Sciatic nerve (tissue), 2 donors: ENCODE data around the gene CPVL. TPM values are rescaled to one million over a fixed set of nuclear protein-coding genes. Genes with fewer than 3 reads are reported as not detected.

ENCODE experiments used
- ATAC-seq: fragments of 200-7000 bp; cut with Tn5 transposase; one replicate; pipeline ENCODE4 v1.9.1; 2020; ENCODE audit warnings: mild to moderate bottlenecking, moderate library complexity
- DNase-seq: peaks from one replicate; pipeline ENCODE4 v3.0.0-alpha.2; 2020; ENCODE audit warnings: low spot score
- intact Hi-C: fragments of 100-400 bp; cut with DNase I; formaldehyde crosslinking; loops from one replicate; pipeline ENCODE4 v1.14.2; 2022
- total RNA-seq: library from RNA; stranded (reverse); fragmentation: NEBNext Ultra II Directional; extraction: Animal tissue kit (Norgen Biotek cat#: 25700); gene quantifications from one replicate; pipeline ENCODE4 v1.2.1, GENCODE V29; 2021
- donor health status: DM: no; HTN: no; CAD: no.
- donor health status: DM: no; HTN: no; CAD: no.

The CPVL gene
- total RNA-seq = 21.5 TPM

GRCh38 chr7:29146057-29146706 is at the start of gene CPVL:
CPVL (minus strand) TSS chr7:29146537; CDS start chr7:29121061, 25,476 bp downstream.
- intact Hi-C loops = no loop called here
- ATAC-seq = peak; percentile 81
- DNase-seq = peak; percentile 73

- ATAC-seq (peak; percentile 58), DNase-seq (peak; percentile 73)
- intact Hi-C loops = no loop called here
These were observed 48.5 kb upstream of the CPVL start, which contains the start of gene CHN2 for GRCh38 chr7:29194594-29195427. CHN2 (plus strand) TSS chr7:29194775.

- DNase-seq = no peak
- no peak for ATAC-seq
- intact Hi-C loops = no loop called here
These were observed 47.9 kb upstream of the CPVL start for GRCh38 chr7:29194206-29194593.

GRCh38 chr7:29193316-29194205 is 47.2 kb upstream of the CPVL start:
- ATAC-seq = no peak

GRCh38 chr7:29192811-29193210 is 46.5 kb upstream of the CPVL start:
- DNase-seq = no peak
- intact Hi-C loops = no loop called here
- ATAC-seq = no peak

More at GRCh38 chr7:29193316-29194205, 47.2 kb upstream of the CPVL start:
- no peak for DNase-seq
- intact Hi-C loops = no loop called here

GRCh38 chr7:29192323-29192722 is 46.0 kb upstream of the CPVL start:
- DNase-seq (no peak), ATAC-seq (no peak)
- intact Hi-C loops = no loop called here

GRCh38 chr7:29190349-29191045 is 44.2 kb upstream of the CPVL start:
- ATAC-seq = no peak
- intact Hi-C loops = no loop called here
- DNase-seq = no peak

- intact Hi-C loops = no loop called here
- ATAC-seq (peak; percentile 76), DNase-seq (peak; percentile 73)
These were observed 43.4 kb upstream of the CPVL start for GRCh38 chr7:29189743-29190201.

GRCh38 chr7:29185613-29186012 is 39.3 kb upstream of the CPVL start:
- intact Hi-C loops = no loop called here
- ATAC-seq (no peak), DNase-seq (no peak)

GRCh38 chr7:29184599-29184998 is 38.3 kb upstream of the CPVL start:
- ATAC-seq (no peak), DNase-seq (no peak)
- intact Hi-C loops = no loop called here

- intact Hi-C loops = no loop called here
- ATAC-seq (no peak), DNase-seq (no peak)
These were observed 32.8 kb upstream of the CPVL start for GRCh38 chr7:29179115-29179514.

- ATAC-seq = peak; percentile 88
- peak; percentile 65 for DNase-seq
- intact Hi-C loops = no loop called here
These were observed 31.7 kb upstream of the CPVL start for GRCh38 chr7:29177963-29178600.

GRCh38 chr7:29173458-29173857 is 27.1 kb upstream of the CPVL start:
- DNase-seq (no peak), ATAC-seq (no peak)
- intact Hi-C loops = no loop called here

GRCh38 chr7:29170781-29171180 is 24.4 kb upstream of the CPVL start:
- intact Hi-C loops = no loop called here
- no peak for DNase-seq
- no peak for ATAC-seq

GRCh38 chr7:29167721-29168120 is 21.4 kb upstream of the CPVL start:
- DNase-seq (no peak), ATAC-seq (no peak)
- intact Hi-C loops = no loop called here

GRCh38 chr7:29163854-29164253 is 17.5 kb upstream of the CPVL start:
- DNase-seq = no peak
- ATAC-seq = no peak
- intact Hi-C loops = no loop called here

- no peak for DNase-seq
- intact Hi-C loops = no loop called here
- no peak for ATAC-seq
These were observed 16.2 kb upstream of the CPVL start for GRCh38 chr7:29162577-29162976.

- intact Hi-C loops = no loop called here
- ATAC-seq = no peak
- DNase-seq = no peak
These were observed 14.9 kb upstream of the CPVL start for GRCh38 chr7:29161231-29161630.
